Cerebellar nuclear complex (tissue), 1 donor: Measurements from ENCODE around the gene MYL3.

Source experiments
- DNase-seq, 2 experiments: peaks; one replicate each; lab custom pipeline; 2025; lab: John Stamatoyannopoulos, UW

MYL3 gene

GRCh38 chr3:46883054-46883829 is 20.0 kb upstream of the MYL3 start:
- no peak for DNase-seq

- DNase-seq, result no peak
These were observed 19.3 kb upstream of the MYL3 start for GRCh38 chr3:46882377-46883053.

- no peak for DNase-seq
These were observed 18.5 kb upstream of the MYL3 start for GRCh38 chr3:46881596-46882376.

- DNase-seq, result no peak
These were observed 17.8 kb upstream of the MYL3 start for GRCh38 chr3:46880884-46881595.

- DNase-seq, result no peak
These were observed 15.7 kb upstream of the MYL3 start for GRCh38 chr3:46878781-46879436.

GRCh38 chr3:46877406-46878125 is 14.3 kb upstream of the MYL3 start, which contains the start of gene PTH1R:
TSS of gene PTH1R (plus strand) at chr3:46877721. CDS start at chr3:46883560, 5,839 bp downstream.
- DNase-seq, result no peak

GRCh38 chr3:46876313-46877300 is 13.4 kb upstream of the MYL3 start:
- no peak for DNase-seq

GRCh38 chr3:46875560-46875959 is 12.3 kb upstream of the MYL3 start:
- DNase-seq, result no peak

- no peak for DNase-seq
These were observed 11.2 kb upstream of the MYL3 start for GRCh38 chr3:46874430-46874829.

- DNase-seq, result no peak
These were observed 10.3 kb upstream of the MYL3 start for GRCh38 chr3:46873521-46873920.

GRCh38 chr3:46871222-46871621 is 8.0 kb upstream of the MYL3 start:
- no peak for DNase-seq

GRCh38 chr3:46870651-46871050 is 7.4 kb upstream of the MYL3 start:
- no peak for DNase-seq

- no peak for DNase-seq
These were observed 6.2 kb upstream of the MYL3 start for GRCh38 chr3:46869440-46869839.

- no peak for DNase-seq
These were observed 5.7 kb upstream of the MYL3 start for GRCh38 chr3:46868948-46869347.

- no peak for DNase-seq
These were observed 5.0 kb upstream of the MYL3 start for GRCh38 chr3:46868287-46868686.

GRCh38 chr3:46867550-46867898 is 4.3 kb upstream of the MYL3 start:
- DNase-seq, result no peak

GRCh38 chr3:46866720-46867549 is 3.7 kb upstream of the MYL3 start:
- peak in 1 of 2 experiments; percentile 16 for DNase-seq

- no peak for DNase-seq
These were observed 2.9 kb upstream of the MYL3 start for GRCh38 chr3:46866032-46866595.
